Left cardiac atrium (tissue), 4 donors: ENCODE measurements around the gene SDC3. TPM values are rescaled to one million over a fixed set of nuclear protein-coding genes. Genes with fewer than 3 reads are reported as not detected.
A peak's percentile ranks its signal among the peaks of the same experiment; 100 is the strongest.

Experiments used
- ATAC-seq, 2 donors: fragments of 200-7000 bp; cut with Tn5 transposase; one replicate each; pipeline ENCODE4 v1.9.1; 2020; ENCODE audit warnings: mild to moderate bottlenecking in 2 of 2, moderate library complexity in 2 of 2
- DNase-seq: peaks from one replicate; pipeline ENCODE4 v3.0.0-alpha.2; 2020
- intact Hi-C, 2 donors: fragments of 100-400 bp; cut with DNase I; formaldehyde crosslinking; loops; one replicate each; pipeline versions ENCODE4 v1.14.1 to v1.15.1; 2022 to 2023
- total RNA-seq, 2 donors: library from RNA; stranded (reverse); fragmentation: NEBNext Ultra II Directional; extraction: Animal tissue kit (Norgen Biotek cat#: 25700); gene quantifications; one replicate each; pipeline ENCODE4 v1.2.1, GENCODE V29; 2021
- donor health status: DM: no; HTN: yes; CAD: no.
- donor health status: DM: no; HTN: yes; CAD: no; lungs with severe emphysema.
- donor health status: DM: yes; HTN: yes; CAD: no.
- donor health status: Dilated cardiomyopathy.

SDC3 gene
- total RNA-seq, 2 donors from 2014 or later, result 38.8 to 39.3 TPM

GRCh38 chr1:30907481-30908315 is 860 bp downstream of the SDC3 start:
- peak in 1 of 2 donors; percentile 3 for ATAC-seq
- no peak for DNase-seq
- intact Hi-C loops, result loop anchor here in 1 of 2 donors (10.0 kb wide), 1 partner anchor 53 kb away; no protein-coding TSS in a partner anchor

GRCh38 chr1:30906631-30907441 is 1.7 kb downstream of the SDC3 start:
- DNase-seq (no peak), ATAC-seq (no peak)
- intact Hi-C loops, result loop anchor here in 1 of 2 donors (10.0 kb wide), 1 partner anchor 52 kb away; no protein-coding TSS in a partner anchor

GRCh38 chr1:30905916-30906620 is 2.5 kb downstream of the SDC3 start:
- intact Hi-C loops, result loop anchor here in 1 of 2 donors (10.0 kb wide), 1 partner anchor 51 kb away; no protein-coding TSS in a partner anchor
- DNase-seq (no peak), ATAC-seq (no peak)

GRCh38 chr1:30905403-30905802 is 3.2 kb downstream of the SDC3 start:
- DNase-seq (no peak), ATAC-seq (no peak)
- intact Hi-C loops, result loop anchor here in 1 of 2 donors (10.0 kb wide), 1 partner anchor 51 kb away; no protein-coding TSS in a partner anchor

- DNase-seq (no peak), ATAC-seq (no peak)
- intact Hi-C loops, result loop anchor here in 1 of 2 donors (10.0 kb wide), 1 partner anchor 50 kb away; no protein-coding TSS in a partner anchor
Measured at GRCh38 chr1:30904962-30905335, 3.6 kb downstream of the SDC3 start.

- DNase-seq, result peak; percentile 19
- intact Hi-C loops, result loop anchor here in 1 of 2 donors (10.0 kb wide), 1 partner anchor 50 kb away; no protein-coding TSS in a partner anchor
Measured at GRCh38 chr1:30904191-30904961, 4.2 kb downstream of the SDC3 start.

GRCh38 chr1:30903343-30904034 is 5.1 kb downstream of the SDC3 start:
- ATAC-seq, result no peak
- intact Hi-C loops, result loop anchor here in 1 of 2 donors (10.0 kb wide), 1 partner anchor 49 kb away; no protein-coding TSS in a partner anchor
- peak; percentile 19 for DNase-seq

More at GRCh38 chr1:30904191-30904961, 4.2 kb downstream of the SDC3 start:
- no peak for ATAC-seq

- intact Hi-C loops, result loop anchor here in 1 of 2 donors (10.0 kb wide), 1 partner anchor 48 kb away; no protein-coding TSS in a partner anchor
- ATAC-seq, result peak in 1 of 2 donors; percentile 32
Measured at GRCh38 chr1:30902593-30903290, 5.8 kb downstream of the SDC3 start.

GRCh38 chr1:30901798-30902581 is 6.6 kb downstream of the SDC3 start:
- intact Hi-C loops, result loop anchor here in 1 of 2 donors (10.0 kb wide), 1 partner anchor 47 kb away; no protein-coding TSS in a partner anchor
- ATAC-seq, result peak; percentile 53 to 80
- DNase-seq, result peak; percentile 74

More at GRCh38 chr1:30902593-30903290, 5.8 kb downstream of the SDC3 start:
- DNase-seq, result peak; percentile 28

- DNase-seq (no peak), ATAC-seq (no peak)
- intact Hi-C loops, result loop anchor here in 1 of 2 donors (10.0 kb wide), 1 partner anchor 46 kb away; no protein-coding TSS in a partner anchor
Measured at GRCh38 chr1:30900931-30901560, 7.5 kb downstream of the SDC3 start.

GRCh38 chr1:30900486-30900885 is 8.1 kb downstream of the SDC3 start:
- no peak for ATAC-seq
- intact Hi-C loops, result loop anchor here in 1 of 2 donors (10.0 kb wide), 1 partner anchor 46 kb away; no protein-coding TSS in a partner anchor

GRCh38 chr1:30899577-30900389 is 8.8 kb downstream of the SDC3 start:
- no peak for DNase-seq
- intact Hi-C loops, result loop anchor here in 1 of 2 donors (10.0 kb wide), 1 partner anchor 45 kb away; no protein-coding TSS in a partner anchor
- ATAC-seq, result no peak

More at GRCh38 chr1:30900486-30900885, 8.1 kb downstream of the SDC3 start:
- DNase-seq, result no peak

- ATAC-seq (no peak), DNase-seq (no peak)
- intact Hi-C loops, result no loop called here
Measured at GRCh38 chr1:30898031-30898815, 10.3 kb downstream of the SDC3 start.

- intact Hi-C loops, result no loop called here
- DNase-seq (no peak), ATAC-seq (no peak)
Measured at GRCh38 chr1:30896905-30897304, 11.7 kb downstream of the SDC3 start.
